HG03025 (cell line): ENCODE data around the gene MACROD2.

Experiments used
- ATAC-seq: cut with Tn5 transposase; IDR thresholded peaks from one replicate; pipeline ENCODE4 v1.9.1; 2021; ENCODE audit warnings: mild to moderate bottlenecking, moderate library complexity; ENCODE audit not compliant: unreplicated experiment, low FRiP score

MACROD2 gene

DNA sequence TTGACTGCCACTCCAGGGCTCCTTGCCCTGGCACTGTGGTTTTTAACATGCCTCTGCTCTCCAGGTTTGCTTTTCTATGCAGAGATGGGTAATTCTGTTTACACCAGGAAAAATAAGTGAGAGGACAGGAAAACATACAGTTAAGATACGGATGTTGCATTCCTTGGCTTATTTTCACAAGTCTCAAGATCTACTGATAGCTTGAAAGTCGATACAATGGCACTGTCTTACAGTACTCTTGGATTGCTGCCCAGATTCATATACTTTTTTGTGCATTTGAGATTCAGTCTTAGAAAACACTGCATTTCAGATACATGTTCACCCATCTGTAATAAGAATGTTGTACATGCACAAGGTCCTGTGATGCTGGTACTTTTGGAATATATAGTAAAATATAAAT lies 501.7 kb downstream of the MACROD2 start:
- no peak for ATAC-seq

DNA sequence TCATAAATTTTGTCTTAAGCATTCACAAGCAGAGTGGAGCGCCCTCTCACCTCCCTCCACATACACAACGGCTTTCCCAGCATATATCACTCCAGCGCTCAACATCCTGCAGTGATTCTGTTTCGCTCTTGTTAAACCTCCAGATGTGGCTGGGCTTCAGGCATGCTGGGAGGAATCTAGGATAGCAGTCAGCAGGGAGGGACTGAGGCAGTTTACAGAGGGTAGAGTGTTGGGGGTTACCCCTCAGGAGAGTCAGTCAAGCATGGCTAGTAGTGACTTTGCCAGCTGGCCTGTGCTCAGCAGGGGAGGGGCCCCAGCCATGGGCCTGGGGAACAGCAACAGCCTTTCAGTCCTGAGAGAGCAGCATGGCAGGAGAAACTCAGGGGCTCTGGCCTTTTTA lies 503.5 kb downstream of the MACROD2 start:
- no peak for ATAC-seq

DNA sequence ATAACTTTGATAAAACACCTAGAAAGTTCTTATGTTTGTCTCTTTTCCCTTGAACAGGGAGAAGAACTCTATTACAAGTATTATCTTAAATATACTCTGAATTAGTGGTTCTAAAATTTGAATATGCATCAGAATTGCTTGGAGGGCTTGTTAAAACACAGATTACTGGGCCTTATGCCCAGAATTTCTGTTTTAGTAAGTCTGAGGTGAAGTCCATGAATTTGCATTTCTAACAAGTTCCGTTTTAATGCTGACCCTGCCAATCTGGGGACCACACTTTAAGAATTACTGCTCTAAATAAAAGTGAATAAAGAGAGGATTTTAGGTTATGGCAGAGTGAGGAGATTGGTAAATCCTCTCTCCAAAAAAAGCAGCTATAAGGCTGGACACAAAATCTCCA lies 510.2 kb downstream of the MACROD2 start:
- no peak for ATAC-seq

DNA sequence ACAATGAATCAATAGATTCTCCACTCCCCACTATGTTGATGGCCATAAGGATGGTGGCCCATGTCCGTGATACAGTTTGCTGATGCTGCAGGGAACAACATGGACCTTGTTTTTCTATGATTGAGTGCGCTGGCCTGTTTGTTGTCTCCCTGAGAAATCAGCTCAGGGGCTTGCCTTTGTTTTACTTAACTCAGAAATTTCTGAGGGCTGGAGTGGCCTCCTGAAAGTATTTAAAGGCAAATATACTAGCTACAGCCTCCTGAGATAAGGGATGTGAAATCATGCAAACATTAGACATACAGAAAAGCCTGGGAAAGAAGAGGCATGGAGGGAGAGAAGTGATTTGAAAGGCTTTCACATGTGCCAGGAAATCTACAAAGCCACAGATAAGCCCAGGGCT lies 512.4 kb downstream of the MACROD2 start:
- ATAC-seq: no peak

DNA sequence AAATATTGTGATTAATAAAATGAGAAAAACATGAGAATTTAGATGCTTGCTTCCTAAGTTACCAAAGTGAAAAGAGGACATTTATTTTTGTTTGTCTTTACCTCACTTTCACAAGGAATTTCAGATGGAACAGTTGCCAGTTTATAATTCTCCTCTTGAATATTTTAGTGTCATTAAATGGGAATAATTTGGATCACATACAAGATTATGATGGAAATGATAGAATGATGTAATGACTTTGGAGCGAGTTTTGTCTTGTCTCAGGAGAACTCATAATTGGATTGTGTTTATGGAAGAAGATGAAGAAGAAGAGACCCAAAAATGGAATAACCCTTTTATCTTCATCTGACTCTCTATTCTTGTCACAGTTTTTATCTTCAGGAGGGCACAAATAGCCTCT lies 515.0 kb downstream of the MACROD2 start:
- ATAC-seq: no peak

DNA sequence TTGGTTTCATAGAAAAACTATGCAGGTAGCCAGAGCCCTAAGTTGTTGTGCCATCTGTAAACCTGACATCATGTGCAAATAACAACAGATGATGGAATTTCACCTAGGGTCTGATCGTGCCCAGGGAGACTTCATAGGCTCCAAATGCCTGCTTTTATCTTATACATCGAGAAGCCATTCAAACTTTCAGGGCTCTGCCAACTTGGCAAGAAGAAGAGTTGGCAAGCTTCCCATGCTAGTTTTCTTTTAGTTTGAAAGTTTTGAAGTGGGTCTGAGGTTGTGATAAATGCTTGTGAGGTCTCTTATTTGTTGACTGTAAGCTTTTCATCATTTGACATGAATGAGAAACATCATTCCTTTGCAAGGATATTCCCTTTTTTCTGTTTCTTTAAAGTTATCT lies 517.5 kb downstream of the MACROD2 start:
- no peak for ATAC-seq

DNA sequence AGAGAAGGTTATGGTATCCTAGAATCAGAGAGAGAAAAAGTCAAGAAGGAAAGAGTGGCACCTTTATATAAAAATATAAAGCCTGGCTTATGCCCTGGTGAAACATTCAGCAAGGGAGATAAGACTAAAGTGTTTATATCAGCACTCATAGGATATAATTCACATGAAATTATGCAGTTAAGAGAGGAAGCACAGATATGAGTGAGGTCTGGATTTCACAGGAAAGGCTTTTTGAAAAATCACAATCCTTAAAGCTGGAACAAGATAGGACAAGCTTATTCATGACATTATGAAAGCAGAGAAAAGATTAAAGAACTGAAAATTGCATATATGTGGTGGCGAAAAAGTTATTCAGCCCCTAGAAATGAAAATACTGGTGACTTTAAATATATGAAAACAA lies 523.3 kb downstream of the MACROD2 start:
- ATAC-seq: no peak

DNA sequence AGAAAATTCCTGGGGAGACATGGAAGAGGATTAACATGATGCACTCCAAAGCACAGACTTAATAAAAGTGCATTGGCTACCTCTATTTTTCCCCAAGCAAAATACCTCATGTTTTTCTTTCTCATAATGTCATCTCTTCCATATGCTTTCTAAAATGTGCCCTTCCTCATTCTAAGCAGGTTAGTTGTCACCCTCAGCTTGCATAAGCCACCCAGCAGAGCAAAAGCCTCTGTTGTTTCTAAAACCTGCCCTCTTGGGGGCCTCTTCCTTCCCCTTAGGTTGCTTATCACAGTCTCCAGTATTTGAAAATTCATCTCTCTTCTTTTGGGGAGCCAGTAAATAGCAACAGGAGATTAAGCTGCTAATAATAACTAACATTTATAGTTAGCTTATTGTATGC lies 525.7 kb downstream of the MACROD2 start:
- ATAC-seq: no peak

DNA sequence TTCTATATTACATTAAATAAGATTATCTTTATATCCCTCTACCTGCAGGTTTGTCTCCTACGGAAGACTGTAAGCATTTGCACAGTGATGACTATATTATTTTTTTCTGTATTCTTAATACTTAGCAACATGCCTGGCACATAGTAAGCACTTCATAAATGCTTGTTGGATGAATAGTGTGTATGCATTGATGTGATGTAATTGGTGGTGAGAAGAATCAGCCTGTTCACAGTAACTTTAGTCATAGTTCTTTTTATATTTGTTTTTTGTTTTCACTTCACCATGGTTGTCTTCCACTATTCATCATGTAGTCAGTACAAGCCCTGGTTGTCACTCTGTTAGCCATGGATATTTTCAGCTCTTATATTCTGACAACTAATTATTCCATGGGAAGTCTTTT lies 526.1 kb downstream of the MACROD2 start:
- ATAC-seq: no peak

DNA sequence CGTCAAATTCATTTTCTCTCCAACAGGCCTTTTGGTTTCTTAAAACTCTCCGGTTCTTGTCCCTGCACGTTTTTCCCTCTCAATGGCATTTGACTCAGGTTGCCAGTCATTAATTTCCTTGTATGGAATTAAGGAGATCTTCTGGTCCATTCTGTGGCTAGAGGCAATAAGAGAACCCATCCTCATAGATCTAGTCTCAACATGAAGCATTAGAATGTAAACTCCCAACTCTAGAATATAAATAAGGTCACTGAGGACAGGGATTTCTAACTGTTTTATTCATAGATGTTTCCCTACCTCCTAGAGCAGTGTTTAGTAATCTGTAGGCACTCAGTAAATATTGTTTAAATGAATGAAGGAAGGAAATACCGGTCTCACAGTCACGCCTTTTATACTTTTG lies 527.3 kb downstream of the MACROD2 start:
- ATAC-seq: no peak

DNA sequence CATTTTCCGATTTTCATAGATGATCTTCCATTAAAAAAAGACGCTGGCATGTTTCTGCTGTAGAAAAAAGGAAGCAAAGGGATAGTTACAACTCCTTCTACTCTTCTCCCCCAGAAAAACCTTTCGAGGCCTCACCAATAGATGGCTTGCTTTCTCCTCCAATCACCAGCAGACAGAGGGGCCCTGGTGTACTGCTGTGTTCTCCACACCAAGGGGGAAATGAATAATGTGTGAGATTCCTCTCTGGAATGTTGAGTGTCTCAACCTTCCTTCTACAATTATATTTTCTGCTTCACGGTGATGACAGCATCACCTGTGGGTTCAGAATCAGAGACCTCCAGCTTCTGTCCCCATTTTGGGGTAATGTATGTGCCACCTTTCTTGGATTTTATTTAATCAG lies 527.8 kb downstream of the MACROD2 start:
- ATAC-seq: no peak

DNA sequence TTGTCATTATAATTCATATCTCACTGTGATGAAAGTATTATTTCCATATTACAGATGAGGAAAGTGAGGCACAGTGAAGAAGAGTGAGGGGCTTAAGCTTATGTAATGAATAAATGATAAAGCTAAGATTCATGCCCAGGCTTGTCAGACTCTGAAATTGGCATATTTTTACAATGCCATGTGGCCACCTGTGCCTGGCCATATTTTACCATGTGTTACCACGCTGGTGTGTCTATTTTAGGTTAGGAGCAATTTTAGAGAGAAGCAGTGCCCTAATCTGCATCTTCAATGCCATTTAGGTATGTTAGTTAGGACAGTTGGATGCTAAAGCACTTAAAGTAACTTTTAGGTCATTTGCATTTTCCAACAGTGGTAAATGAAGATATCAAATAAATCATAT lies 530.1 kb downstream of the MACROD2 start:
- no peak for ATAC-seq

DNA sequence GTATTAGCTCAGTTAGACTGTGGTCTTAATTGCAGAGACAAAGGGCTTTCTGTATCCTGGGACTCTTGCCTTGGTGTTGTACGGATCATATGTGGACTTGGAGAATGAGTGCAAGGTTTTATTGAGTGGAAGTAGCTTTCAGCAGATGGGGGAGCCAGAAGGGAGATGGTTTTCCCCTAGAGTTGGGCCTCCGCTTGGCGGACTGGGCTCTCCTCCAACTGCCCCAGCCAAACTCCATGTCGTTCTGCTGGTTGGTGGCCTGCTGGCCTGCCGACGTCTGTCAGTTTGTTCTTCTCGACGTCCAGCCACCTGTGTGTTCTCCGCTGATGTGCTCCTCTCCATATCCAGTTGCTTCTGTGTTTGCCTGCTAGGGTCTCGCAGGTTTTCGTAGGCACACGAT lies 531.6 kb downstream of the MACROD2 start:
- no peak for ATAC-seq

DNA sequence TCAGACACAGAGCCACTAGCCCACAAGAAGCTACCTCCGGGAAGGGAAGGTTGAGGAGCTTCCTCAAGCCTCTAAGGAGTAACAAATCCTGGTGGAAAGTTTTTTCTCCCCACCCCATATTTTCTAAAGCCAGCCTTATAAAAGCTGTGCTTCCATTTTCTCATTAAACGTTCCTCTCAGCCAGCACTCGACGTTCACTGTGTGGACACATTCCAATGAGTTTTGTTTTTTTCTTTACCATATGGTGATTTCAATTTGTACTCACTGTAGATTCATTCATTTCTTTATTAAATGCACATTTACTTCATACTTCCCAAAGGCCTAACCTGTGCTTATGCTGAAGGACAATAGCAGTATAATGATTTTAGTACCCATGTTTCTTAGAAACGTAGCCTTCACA lies 536.5 kb downstream of the MACROD2 start:
- ATAC-seq: no peak

DNA sequence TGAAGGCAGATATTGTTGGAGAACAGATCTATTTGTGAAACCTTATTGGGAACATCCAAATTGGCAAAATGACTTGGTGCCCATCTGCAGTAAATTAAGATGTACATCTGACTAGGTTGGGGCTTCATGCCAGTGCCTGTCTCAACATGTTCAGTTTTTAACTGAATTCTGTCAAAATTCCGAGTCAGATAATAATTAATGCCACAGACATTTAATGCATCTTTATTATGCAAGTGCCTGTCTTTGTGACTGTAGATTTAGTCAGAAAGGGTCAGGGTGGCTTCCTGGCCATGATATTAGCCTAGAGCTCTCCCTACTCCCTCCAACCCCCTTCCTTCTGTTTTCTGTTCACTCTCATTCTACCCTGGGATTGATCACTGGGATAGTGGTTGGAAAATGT lies 541.4 kb downstream of the MACROD2 start:
- ATAC-seq: no peak

DNA sequence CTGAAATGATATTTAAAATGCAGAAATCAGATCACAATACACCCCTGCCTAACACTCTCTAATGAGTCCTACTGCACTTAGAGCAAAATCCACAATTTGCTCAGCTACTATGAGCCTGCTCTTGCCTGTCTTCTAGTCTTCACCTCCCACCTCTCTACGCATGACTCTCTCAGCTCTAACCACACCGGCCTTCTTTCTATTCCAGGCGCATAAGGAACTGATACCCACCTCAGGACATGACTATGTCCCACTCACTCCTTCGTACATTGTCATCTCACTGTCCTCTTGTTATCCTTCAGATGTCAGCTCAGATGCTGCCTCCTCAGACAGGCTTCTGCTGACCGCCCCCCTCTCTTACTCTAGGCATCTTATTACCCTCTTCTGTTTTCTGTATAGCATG lies 543.1 kb downstream of the MACROD2 start:
- peak; percentile 98 for ATAC-seq

DNA sequence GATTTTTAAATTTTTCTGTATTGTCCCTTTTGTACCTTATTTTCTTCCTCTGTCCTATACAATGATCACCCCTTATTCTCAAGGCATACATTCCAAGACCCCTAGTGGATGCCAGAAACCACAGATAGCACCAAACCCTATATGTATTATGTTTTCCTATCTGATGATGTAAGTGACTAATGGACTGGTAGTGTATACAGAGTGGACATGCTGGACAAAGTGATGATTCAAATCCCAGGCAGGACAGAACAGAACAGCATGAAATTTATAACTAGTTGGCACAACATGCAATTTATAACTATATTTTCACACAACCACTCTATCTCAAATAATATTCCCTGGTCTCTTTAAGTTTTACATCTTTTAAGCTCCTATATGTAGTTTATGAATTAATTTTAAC lies 547.7 kb downstream of the MACROD2 start:
- ATAC-seq: no peak

DNA sequence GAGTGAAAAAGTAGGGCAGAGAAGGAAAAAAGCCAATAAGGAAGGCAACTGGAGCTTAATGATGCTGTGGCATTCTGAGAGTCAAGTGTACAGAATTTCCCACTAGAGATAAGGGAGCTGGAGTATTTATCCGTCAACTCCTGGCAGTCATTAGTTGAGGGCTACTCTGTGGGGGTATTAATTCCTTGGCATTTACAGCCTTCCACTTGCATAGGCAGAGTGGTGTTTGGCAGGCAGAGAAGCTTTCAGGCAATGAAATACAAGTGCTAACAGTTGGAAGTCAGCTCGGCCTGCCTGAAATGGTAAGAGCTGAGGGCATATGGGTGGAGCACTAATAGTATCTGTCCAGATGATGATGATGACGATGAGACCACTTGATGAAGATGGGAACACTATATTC lies 549.4 kb downstream of the MACROD2 start:
- no peak for ATAC-seq

DNA sequence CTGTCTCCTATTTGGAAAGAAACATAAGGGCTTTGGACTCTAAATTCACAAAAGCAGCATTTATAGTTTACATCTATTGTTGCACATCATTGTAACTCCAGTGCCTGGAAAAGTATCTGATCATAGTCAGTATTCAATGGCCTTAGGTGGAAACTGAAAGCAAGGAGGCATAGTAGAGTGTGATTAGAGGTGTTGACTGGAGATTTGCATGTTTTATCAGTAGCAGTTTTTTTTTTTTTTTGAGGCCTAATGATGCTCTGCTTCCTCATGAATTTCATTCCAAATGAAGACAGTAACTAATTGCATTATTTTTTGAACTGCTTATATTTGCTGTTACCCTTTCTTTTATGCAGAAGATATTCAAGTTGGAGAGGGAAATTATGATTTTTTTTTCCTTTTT lies 555.3 kb downstream of the MACROD2 start:
- no peak for ATAC-seq

DNA sequence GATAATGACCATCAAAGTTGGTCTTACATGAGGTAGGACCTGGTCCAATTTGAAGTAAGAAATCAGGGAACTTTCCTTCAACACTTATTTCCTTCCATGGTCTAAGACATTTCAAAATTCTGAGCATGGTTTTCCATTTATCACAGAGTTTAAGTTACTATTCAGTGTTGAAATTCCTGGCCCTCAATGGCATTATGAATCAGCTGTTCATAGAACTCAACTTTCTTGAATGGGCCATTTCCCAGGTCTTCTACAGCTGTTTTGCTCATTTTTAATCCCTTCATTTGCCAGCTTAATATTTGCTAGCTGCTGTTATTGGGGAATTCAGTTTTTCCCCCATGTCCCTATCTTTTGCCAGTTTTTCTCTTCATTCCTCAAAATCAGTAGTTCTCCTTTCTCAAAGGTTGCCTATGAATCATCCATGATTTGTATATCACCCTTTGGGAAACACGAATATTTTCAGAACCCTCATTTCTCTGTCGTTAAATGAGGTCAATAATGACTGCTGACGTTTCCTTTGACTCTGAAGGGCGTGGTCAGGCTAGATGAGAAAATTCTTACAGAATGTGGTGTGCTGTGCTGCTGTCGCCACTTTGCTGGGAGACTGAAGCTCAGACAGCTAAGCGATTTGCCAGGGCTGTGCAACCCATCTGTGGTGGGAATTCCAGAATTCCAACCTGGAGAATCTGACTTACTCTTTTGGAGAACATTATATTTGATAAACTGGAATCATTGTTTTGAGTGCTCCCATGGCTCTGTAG lies 558.6 kb downstream of the MACROD2 start:
- ATAC-seq: no peak

DNA sequence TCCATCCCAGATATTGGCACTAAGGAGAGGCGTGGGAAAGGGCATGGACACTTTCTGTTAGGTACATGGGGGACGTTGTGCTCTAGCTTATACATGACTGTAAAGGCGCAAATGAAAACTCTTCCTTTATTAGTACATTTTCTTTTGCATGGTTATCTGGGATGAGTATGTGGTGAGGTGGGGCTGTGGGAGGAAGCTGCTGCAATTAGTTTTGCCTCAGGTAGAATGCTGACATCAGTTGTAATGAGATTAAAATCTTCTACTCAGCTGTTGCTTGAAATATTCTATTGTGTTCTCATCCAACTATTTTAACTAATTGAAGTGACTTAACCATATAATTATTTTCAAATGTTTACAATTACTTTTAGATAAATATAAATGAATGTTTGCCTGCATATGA lies 560.4 kb downstream of the MACROD2 start:
- ATAC-seq: no peak

DNA sequence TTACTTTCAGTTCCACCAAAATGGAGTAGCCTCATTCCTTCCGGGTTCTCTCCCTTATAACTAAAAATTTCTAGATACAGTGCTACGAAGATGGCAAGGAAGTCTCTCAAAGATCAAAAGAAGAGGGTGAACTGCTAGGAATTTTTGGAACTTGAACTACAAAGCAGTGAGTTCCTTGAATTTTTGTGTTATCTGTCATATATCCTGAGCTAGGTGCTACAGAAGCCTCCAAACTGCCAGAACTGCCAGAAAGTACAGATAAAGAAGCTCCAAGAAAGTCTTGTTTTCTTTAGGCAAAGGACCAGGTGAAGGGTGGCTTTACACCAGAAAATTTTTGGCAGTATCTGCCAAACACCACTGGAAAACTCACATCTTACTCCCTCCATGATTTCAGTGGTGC lies 560.9 kb downstream of the MACROD2 start:
- no peak for ATAC-seq

DNA sequence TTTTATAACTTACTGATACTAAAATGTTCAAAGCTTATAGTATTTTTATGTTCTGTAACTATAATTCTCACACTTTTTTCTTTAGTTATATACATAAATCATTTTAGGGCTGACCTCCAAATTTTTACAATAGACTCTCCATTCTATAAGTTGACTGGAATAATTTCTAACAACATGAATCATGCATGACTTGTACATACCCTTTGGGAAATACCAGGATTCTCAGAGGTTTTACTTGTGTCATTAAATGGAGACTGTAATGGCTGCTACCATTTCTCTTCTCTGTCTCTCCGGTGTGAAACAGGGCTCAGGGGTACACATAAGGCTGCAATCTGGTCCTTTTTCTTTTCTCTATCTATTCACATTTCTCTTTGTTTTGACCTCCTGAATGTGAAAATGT lies 564.3 kb downstream of the MACROD2 start:
- no peak for ATAC-seq
